H9 (cell line): ENCODE measurements around the gene PLAGL1. TPM values are rescaled to one million over a fixed set of nuclear protein-coding genes. Genes with fewer than 3 reads are reported as not detected.

Experiments used
- DNase-seq: peaks from one replicate; pipeline ENCODE4 v3.0.0-alpha.2; 2017
- H2AFZ ChIP-seq: one replicate; pipeline ENCODE4 v1.6.1; 2013; ENCODE audit warnings: mild to moderate bottlenecking, low read length, control low read depth, moderate library complexity
- H2AK5ac ChIP-seq: 2 replicates; pipeline ENCODE4 v1.6.1; 2013; ENCODE audit warnings: low read length, control low read depth, mixed read lengths; ENCODE audit not compliant: insufficient read length
- H2BK120ac ChIP-seq: one replicate; pipeline ENCODE4 v1.6.1; 2013; ENCODE audit warnings: low read depth, mild to moderate bottlenecking, low read length, control low read depth, inconsistent platforms; ENCODE audit not compliant: poor library complexity, severe bottlenecking
- H2BK12ac ChIP-seq: 2 replicates; pipeline ENCODE4 v1.6.1; 2013; ENCODE audit warnings: low read length, control low read depth, mixed read lengths, low read depth; ENCODE audit not compliant: insufficient read length
- H2BK15ac ChIP-seq: 2 replicates; pipeline ENCODE4 v1.6.1; 2013; ENCODE audit warnings: low read depth, low read length, control low read depth
- H2BK20ac ChIP-seq: one replicate; pipeline ENCODE4 v1.6.1; 2013; ENCODE audit warnings: low read depth, mild to moderate bottlenecking, low read length, control low read depth, inconsistent platforms; ENCODE audit not compliant: poor library complexity, severe bottlenecking
- H2BK5ac ChIP-seq: 2 replicates; pipeline ENCODE4 v1.6.1; 2013; ENCODE audit warnings: low read length, control low read depth, mixed read lengths; ENCODE audit not compliant: insufficient read length
- H3K14ac ChIP-seq: 2 replicates; pipeline ENCODE4 v1.6.1; 2013; ENCODE audit warnings: low read length, control low read depth; ENCODE audit not compliant: insufficient read depth
- H3K18ac ChIP-seq: 2 replicates; pipeline ENCODE4 v1.6.1; 2013; ENCODE audit warnings: low read depth, mild to moderate bottlenecking, mixed read lengths, low read length, control low read depth; ENCODE audit not compliant: insufficient read length
- H3K23ac ChIP-seq: 2 replicates; pipeline ENCODE4 v1.6.1; 2013; ENCODE audit warnings: low read length, control low read depth, mixed read lengths, low read depth; ENCODE audit not compliant: insufficient read length
- H3K23me2 ChIP-seq: 2 replicates; pipeline ENCODE4 v1.6.1; 2013; ENCODE audit warnings: low read depth, mild to moderate bottlenecking, mixed read lengths, low read length, control low read depth; ENCODE audit not compliant: insufficient read length, poor library complexity, severe bottlenecking
- H3K27ac ChIP-seq: 2 replicates; pipeline ENCODE4 v1.5.1; 2013; ENCODE audit warnings: low read length, control low read depth, mixed read lengths, low read depth; ENCODE audit not compliant: insufficient read length
- H3K27me3 ChIP-seq: 2 replicates; pipeline ENCODE4 v1.6.1; 2013; ENCODE audit warnings: low read length, control low read depth, inconsistent platforms; ENCODE audit not compliant: insufficient read depth
- H3K4ac ChIP-seq: 2 replicates; pipeline ENCODE4 v1.6.1; 2013; ENCODE audit warnings: low read depth, mild to moderate bottlenecking, control low read depth, inconsistent platforms, low read length, moderate library complexity
- H3K4me1 ChIP-seq: 2 replicates; pipeline ENCODE4 v1.6.1; 2013; ENCODE audit warnings: low read length, control low read depth, inconsistent platforms; ENCODE audit not compliant: insufficient read depth
- H3K4me2 ChIP-seq: 2 replicates; pipeline ENCODE4 v1.6.1; 2013; ENCODE audit warnings: low read length, control low read depth, mixed read lengths; ENCODE audit not compliant: insufficient read length, insufficient read depth
- H3K56ac ChIP-seq: 2 replicates; pipeline ENCODE4 v1.6.1; 2013; ENCODE audit warnings: low read depth, mild to moderate bottlenecking, mixed read lengths, low read length, control low read depth; ENCODE audit not compliant: insufficient read length
- H3K79me1 ChIP-seq: 2 replicates; pipeline ENCODE4 v1.6.1; 2013; ENCODE audit warnings: low read depth, mild to moderate bottlenecking, moderate library complexity, low read length, control low read depth, inconsistent platforms; ENCODE audit not compliant: insufficient read depth, poor library complexity, severe bottlenecking
- H3K79me2 ChIP-seq: 2 replicates; pipeline ENCODE4 v1.6.1; 2013; ENCODE audit warnings: low read length, control low read depth, inconsistent platforms; ENCODE audit not compliant: insufficient read depth
- H3K9ac ChIP-seq: 2 replicates; pipeline ENCODE4 v1.6.1; 2013; ENCODE audit warnings: low read length, control low read depth, mixed read lengths; ENCODE audit not compliant: insufficient read length; ENCODE audit errors: extremely low read depth
- H3K9me3 ChIP-seq: one replicate; pipeline ENCODE4 v1.6.1; 2013; ENCODE audit warnings: low read depth, low read length, inconsistent platforms; ENCODE audit not compliant: control insufficient read depth
- H3T11ph ChIP-seq: one replicate; pipeline ENCODE4 v1.6.1; 2013; ENCODE audit warnings: mild to moderate bottlenecking, low read length, control low read depth, inconsistent platforms
- H4K20me1 ChIP-seq: one replicate; pipeline ENCODE4 v1.6.1; 2013; ENCODE audit not compliant: control insufficient read depth, insufficient read length, insufficient read depth
- H4K5ac ChIP-seq: 2 replicates; pipeline ENCODE4 v1.6.1; 2013; ENCODE audit warnings: low read depth, mild to moderate bottlenecking, mixed read lengths, low read length, control low read depth; ENCODE audit not compliant: insufficient read length
- H4K8ac ChIP-seq: replicated peaks from 2 replicates; pipeline ENCODE4 v1.6.1; 2013; ENCODE audit warnings: low read length, control low read depth, mixed read lengths, low read depth; ENCODE audit not compliant: insufficient read length
- H4K91ac ChIP-seq: 2 replicates; pipeline ENCODE4 v1.6.1; 2013; ENCODE audit warnings: low read depth, mild to moderate bottlenecking, moderate library complexity, mixed read lengths, low read length, control low read depth; ENCODE audit not compliant: insufficient read length
- H3K27ac Mint-ChIP-seq, 3 experiments: 2 replicates in 2 of 3; 3 replicates in 1 of 3; pipeline ENCODE4 v1.8.0; 2020 to 2021; ENCODE audit warnings: mixed read lengths in 3 of 3, mild to moderate bottlenecking in 1 of 3, moderate library complexity in 1 of 3
- H3K27me3 Mint-ChIP-seq: 2 replicates; pipeline ENCODE4 v1.8.0; 2021; ENCODE audit warnings: low read depth, mild to moderate bottlenecking, moderate library complexity, mixed read lengths
- H3K36me3 Mint-ChIP-seq, 3 experiments: 2 replicates in 2 of 3; 3 replicates in 1 of 3; pipeline ENCODE4 v1.8.0; 2020 to 2021; ENCODE audit warnings: low read depth in 3 of 3, mixed read lengths in 3 of 3; ENCODE audit not compliant: insufficient read depth in 1 of 3
- H3K4me1 Mint-ChIP-seq, 2 experiments: 2 replicates each; pipeline ENCODE4 v1.8.0; 2020; ENCODE audit warnings: mixed read lengths in 2 of 2
- H3K4me3 Mint-ChIP-seq, 2 experiments: 2 replicates in 1 of 2; 3 replicates in 1 of 2; pipeline ENCODE4 v1.8.0; 2020 to 2021; ENCODE audit warnings: mild to moderate bottlenecking in 2 of 2, mixed read lengths in 2 of 2, moderate library complexity in 1 of 2
- H3K9me3 Mint-ChIP-seq, 2 experiments: 2 replicates in 1 of 2; 3 replicates in 1 of 2; pipeline ENCODE4 v1.8.0; 2020; ENCODE audit warnings: mild to moderate bottlenecking in 2 of 2, mixed read lengths in 2 of 2, moderate library complexity in 1 of 2
- WGBS: extraction: QIAGEN DNeasy Blood & Tissue Kit; methylation state at CpG from one replicate; pipeline ENCODE4 v1.1.7; 2013; ENCODE audit warnings: missing lambda C conversion rate, low lambda C conversion rate, mixed read lengths; ENCODE audit not compliant: insufficient read length; ENCODE audit errors: extremely low coverage; 5-methylcytosine and 5-hydroxymethylcytosine counted together
- total RNA-seq: library from RNA; stranded (reverse); gene quantifications from 2 replicates; pipeline ENCODE4 v1.2.1, GENCODE V29; 2021
- TF ChIP-seq, protein P1 (sequence below): fragments of 200-600 bp; sonication (generic); conservative IDR thresholded peaks from 3 replicates; pipeline ENCODE4 v1.8.0; 2021; ENCODE audit warnings: antibody characterized with exemption, mild to moderate bottlenecking

PLAGL1 gene
- total RNA-seq, 1 experiment from 2014 or later, result 1.9 TPM

DNA sequence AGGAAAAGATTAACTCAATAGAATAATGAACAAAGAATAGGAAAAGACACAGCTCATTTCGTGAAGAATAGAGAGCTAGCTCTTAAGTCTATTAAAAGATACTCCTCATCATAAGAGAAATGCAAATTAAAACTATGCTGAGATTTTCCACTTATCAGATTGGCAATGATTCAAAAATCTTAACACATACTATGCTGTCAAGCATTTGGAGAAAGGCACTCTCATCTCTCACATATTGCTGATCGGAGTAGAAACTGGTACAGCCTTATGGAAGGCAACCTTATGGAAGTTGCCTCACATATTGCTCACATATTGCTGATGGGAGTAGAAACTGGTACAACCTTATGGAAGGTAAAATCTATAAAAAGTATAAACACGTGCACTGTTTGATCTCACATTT is 21.4 kb upstream of the PLAGL1 start:
- Histone ChIP-seq H2BK15ac (no peak overlapping the region), H4K20me1 (no peaks in the 10 kb centered on the region), H3K9ac (no peak overlapping the region), H2BK12ac (no peak overlapping the region), H3T11ph (no peak overlapping the region), H3K79me2 (no peaks in the 10 kb centered on the region), H2AFZ (no peak overlapping the region), H2BK120ac (no peak overlapping the region), H2BK5ac (no peak overlapping the region), H3K4me1 (no peaks in the 10 kb centered on the region), H4K5ac (no peak overlapping the region), H3K4ac (no peak overlapping the region), H3K27me3 (no peaks in the 10 kb centered on the region), H2BK20ac (no peak overlapping the region), H4K8ac (no peak overlapping the region), H3K14ac (no peak overlapping the region), H3K23ac (no peak overlapping the region), H4K91ac (no peak overlapping the region), H3K9me3 (no peaks in the 10 kb centered on the region), H3K23me2 (no peaks in the 10 kb centered on the region), H2AK5ac (no peak overlapping the region), H3K56ac (no peak overlapping the region), H3K4me2 (no peak overlapping the region), H3K27ac (no peak overlapping the region), H3K79me1 (no peaks in the 10 kb centered on the region), H3K18ac (no peak overlapping the region)
- H3K27me3 Mint-ChIP-seq, result peaks cover 4% of the 10 kb centered on the region; the same call in 1 of the 2 replicates
- no peaks in the 10 kb centered on the region for H3K36me3 Mint-ChIP-seq
- no CpG with 5 or more reads among the region's 3 CpGs for WGBS
- TF ChIP-seq, protein P1, sequence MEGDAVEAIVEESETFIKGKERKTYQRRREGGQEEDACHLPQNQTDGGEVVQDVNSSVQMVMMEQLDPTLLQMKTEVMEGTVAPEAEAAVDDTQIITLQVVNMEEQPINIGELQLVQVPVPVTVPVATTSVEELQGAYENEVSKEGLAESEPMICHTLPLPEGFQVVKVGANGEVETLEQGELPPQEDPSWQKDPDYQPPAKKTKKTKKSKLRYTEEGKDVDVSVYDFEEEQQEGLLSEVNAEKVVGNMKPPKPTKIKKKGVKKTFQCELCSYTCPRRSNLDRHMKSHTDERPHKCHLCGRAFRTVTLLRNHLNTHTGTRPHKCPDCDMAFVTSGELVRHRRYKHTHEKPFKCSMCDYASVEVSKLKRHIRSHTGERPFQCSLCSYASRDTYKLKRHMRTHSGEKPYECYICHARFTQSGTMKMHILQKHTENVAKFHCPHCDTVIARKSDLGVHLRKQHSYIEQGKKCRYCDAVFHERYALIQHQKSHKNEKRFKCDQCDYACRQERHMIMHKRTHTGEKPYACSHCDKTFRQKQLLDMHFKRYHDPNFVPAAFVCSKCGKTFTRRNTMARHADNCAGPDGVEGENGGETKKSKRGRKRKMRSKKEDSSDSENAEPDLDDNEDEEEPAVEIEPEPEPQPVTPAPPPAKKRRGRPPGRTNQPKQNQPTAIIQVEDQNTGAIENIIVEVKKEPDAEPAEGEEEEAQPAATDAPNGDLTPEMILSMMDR, result no peak
- no peak for DNase-seq
- H3K9me3 Mint-ChIP-seq, result peaks cover 0 to 4% of the 10 kb centered on the region in 2 experiments; a peak in 1 of 5 replicates
- peaks cover 4 to 5% of the 10 kb centered on the region in 2 experiments for H3K4me1 Mint-ChIP-seq
- no peak overlapping the region for H3K27ac Mint-ChIP-seq
- H3K4me3 Mint-ChIP-seq, result no peak overlapping the region
